A549 (cell line): ENCODE data around the gene PDS5A. TPM values are rescaled to one million over a fixed set of nuclear protein-coding genes. Genes with fewer than 3 reads are reported as not detected.
"Not testable (repeated sequence)": the region's sequence is repeated elsewhere in the genome, so short reads cannot be mapped to it uniquely, and the experiment has no call there.

ENCODE experiments used
- ATAC-seq, 2 experiments: fragments of 200-7000 bp in 1 of 2; fragments of >200 bp in 1 of 2; cut with Nextera tagmentation in 1 of 2; cut with Tn5 transposase in 1 of 2; 3 replicates each; pipeline versions ENCODE4 v1.8.0 to v1.9.1; 2018 to 2020; ENCODE audit warnings: mild to moderate bottlenecking in 1 of 2, moderate library complexity in 1 of 2
- CTCF ChIA-PET: fragments of 300-600 bp; sonication (Branson Sonifier 250); formaldehyde crosslinking; extraction: SDS; loops from one replicate; lab custom pipeline; 2021; ENCODE audit warnings: antibody characterized with exemption, inconsistent platforms; lab: Yijun Ruan, JAX
- POLR2A ChIA-PET: fragments of 350-600 bp; formaldehyde crosslinking; extraction: SDS; loops from one replicate; lab custom pipeline; 2021; ENCODE audit warnings: antibody characterized with exemption, inconsistent platforms; lab: Yijun Ruan, JAX
- DNase-seq, 2 experiments: peaks; one replicate each; pipeline versions ENCODE4 v3.0.0 to v3.0.0-alpha.2; 2011 to 2016; ENCODE audit warnings: low read depth in 1 of 2, low spot score in 1 of 2
- FAIRE-seq: peaks from 2 replicates; lab custom pipeline; 2011; peaks lifted over from hg19 to GRCh38; lab: Jason Lieb, UNC
- H3K27ac ChIP-seq, 2 experiments: fragments of >200 bp; sonication (Bioruptor Twin); formaldehyde crosslinking; 3 replicates each; pipeline ENCODE4 v1.5.1; 2016 to 2017
- H3K4me1 ChIP-seq: fragments of >200 bp; sonication (Bioruptor Twin); formaldehyde crosslinking; 3 replicates; pipeline ENCODE4 v1.6.1; 2016
- H3K4me2 ChIP-seq: fragments of >200 bp; sonication (Bioruptor Twin); formaldehyde crosslinking; 3 replicates; pipeline ENCODE4 v1.6.1; 2016
- H3K4me3 ChIP-seq: fragments of >200 bp; sonication (Bioruptor Twin); formaldehyde crosslinking; 3 replicates; pipeline ENCODE4 v1.5.1; 2016
- H3K9me3 ChIP-seq: fragments of >200 bp; sonication (Bioruptor Twin); formaldehyde crosslinking; 3 replicates; pipeline ENCODE4 v1.6.1; 2016
- CBX8 ChIP-seq: fragments of 200-600 bp; sonication (generic); IDR thresholded peaks from 2 replicates; pipeline ENCODE4 v1.6.1; 2016
- CHD4 ChIP-seq: fragments of 200-600 bp; sonication (generic); IDR thresholded peaks from 2 replicates; pipeline ENCODE4 v1.6.1; 2016; ENCODE audit warnings: antibody characterized with exemption, mild to moderate bottlenecking, borderline replicate concordance
- CTCF ChIP-seq: fragments of >200 bp; sonication (Bioruptor Twin); formaldehyde crosslinking; IDR thresholded peaks from 3 replicates; pipeline ENCODE4 v1.5.1; 2016
- EHMT2 ChIP-seq: fragments of 200-600 bp; sonication (generic); IDR thresholded peaks from 2 replicates; pipeline ENCODE4 v1.6.1; 2016; ENCODE audit warnings: antibody characterized with exemption, low read depth, mild to moderate bottlenecking, moderate library complexity
- ELK1 ChIP-seq: fragments of 150-350 bp; IDR thresholded peaks from 2 replicates; pipeline ENCODE4 v1.6.1; 2014; ENCODE audit warnings: low read depth, mild to moderate bottlenecking, low read length
- FOSB ChIP-seq: fragments of 250-450 bp; sonication (Bioruptor Pico); IDR thresholded peaks from 2 replicates; pipeline ENCODE4 v1.5.0; 2020; ENCODE audit warnings: mild to moderate bottlenecking, moderate library complexity
- HEYL ChIP-seq: fragments of 250-450 bp; sonication (Bioruptor Pico); IDR thresholded peaks from 2 replicates; pipeline ENCODE4 v1.8.0; 2021; ENCODE audit warnings: mild to moderate bottlenecking, moderate library complexity
- HOXA7 ChIP-seq: fragments of 250-450 bp; sonication (Bioruptor Pico); IDR thresholded peaks from 2 replicates; pipeline ENCODE4 v1.5.0; 2020; ENCODE audit warnings: mild to moderate bottlenecking, moderate library complexity
- MAZ ChIP-seq: fragments of 150-350 bp; IDR thresholded peaks from 2 replicates; pipeline ENCODE4 v1.6.1; 2014; ENCODE audit warnings: antibody characterized with exemption, low read depth, low read length, borderline replicate concordance
- POLR2A ChIP-seq: IDR thresholded peaks from 2 replicates; pipeline ENCODE4 v1.6.1; 2012; ENCODE audit warnings: mild to moderate bottlenecking, low read length
- RARB ChIP-seq: fragments of 250-450 bp; sonication (Bioruptor Pico); IDR thresholded peaks from 2 replicates; pipeline ENCODE4 v1.8.0; 2021; ENCODE audit warnings: mild to moderate bottlenecking, moderate library complexity
- REST ChIP-seq: fragments of 200-600 bp; sonication (generic); IDR thresholded peaks from 2 replicates; pipeline ENCODE4 v1.6.1; 2016; ENCODE audit warnings: antibody characterized with exemption, mild to moderate bottlenecking, moderate library complexity
- SREBF2 ChIP-seq: fragments of 450-650 bp; IDR thresholded peaks from 2 replicates; pipeline ENCODE4 v1.6.1; 2014; ENCODE audit warnings: mild to moderate bottlenecking, moderate library complexity
- ZFP36 ChIP-seq: fragments of 450-650 bp; IDR thresholded peaks from 2 replicates; pipeline ENCODE4 v1.6.1; 2014; ENCODE audit warnings: borderline replicate concordance; ENCODE audit not compliant: partially characterized antibody
- ZSCAN20 ChIP-seq: fragments of 250-450 bp; sonication (Bioruptor Pico); IDR thresholded peaks from 2 replicates; pipeline ENCODE4 v1.8.0; 2022; ENCODE audit warnings: mild to moderate bottlenecking, moderate library complexity
- WGBS: methylation state at CpG from one replicate; pipeline ENCODE4 v1.1.6; 2017; ENCODE audit errors: missing lambda C conversion rate; 5-methylcytosine and 5-hydroxymethylcytosine counted together
- polyA plus RNA-seq, 4 experiments: library from polyadenylated mRNA; depleted of rRNA in 3 of 4; stranded (reverse); fragments of >200 nt; fragmentation: RNase III in 1 of 4; extraction: RNeasy Plus Mini Kit Qiagen cat#74134 plus additional on column Dnase treatment in 1 of 4; gene quantifications; 2 replicates in 3 of 4; 3 replicates in 1 of 4; pipeline ENCODE4 v1.2.3, GENCODE V29; 2011 to 2017
- TF ChIP-seq, protein P1 (sequence below): IDR thresholded peaks from 2 replicates; pipeline ENCODE4 v1.6.1; 2012
- TF ChIP-seq, protein P2 (sequence below): fragments of 250-450 bp; sonication (Bioruptor Pico); IDR thresholded peaks from 2 replicates; pipeline ENCODE4 v1.5.0; 2021; ENCODE audit warnings: mild to moderate bottlenecking, moderate library complexity, borderline replicate concordance

PDS5A gene
- polyA plus RNA-seq, 2 of the 4 experiments (the other 2 are of a cell fraction) = 33.0 to 87.5 TPM

GRCh38 chr4:39994406-39994805, 16.7 kb upstream of the PDS5A start:
- TF ChIP-seq ZSCAN20 (CRISPR knock-in tag) = no peak
- TF ChIP-seq MAZ = no peak
- no peak for TF ChIP-seq EHMT2
- TF ChIP-seq, protein P1, sequence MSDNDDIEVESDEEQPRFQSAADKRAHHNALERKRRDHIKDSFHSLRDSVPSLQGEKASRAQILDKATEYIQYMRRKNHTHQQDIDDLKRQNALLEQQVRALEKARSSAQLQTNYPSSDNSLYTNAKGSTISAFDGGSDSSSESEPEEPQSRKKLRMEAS = no peak
- no peak for TF ChIP-seq CTCF
- no peak for TF ChIP-seq REST
- TF ChIP-seq ELK1 = no peak
- TF ChIP-seq, protein P2, sequence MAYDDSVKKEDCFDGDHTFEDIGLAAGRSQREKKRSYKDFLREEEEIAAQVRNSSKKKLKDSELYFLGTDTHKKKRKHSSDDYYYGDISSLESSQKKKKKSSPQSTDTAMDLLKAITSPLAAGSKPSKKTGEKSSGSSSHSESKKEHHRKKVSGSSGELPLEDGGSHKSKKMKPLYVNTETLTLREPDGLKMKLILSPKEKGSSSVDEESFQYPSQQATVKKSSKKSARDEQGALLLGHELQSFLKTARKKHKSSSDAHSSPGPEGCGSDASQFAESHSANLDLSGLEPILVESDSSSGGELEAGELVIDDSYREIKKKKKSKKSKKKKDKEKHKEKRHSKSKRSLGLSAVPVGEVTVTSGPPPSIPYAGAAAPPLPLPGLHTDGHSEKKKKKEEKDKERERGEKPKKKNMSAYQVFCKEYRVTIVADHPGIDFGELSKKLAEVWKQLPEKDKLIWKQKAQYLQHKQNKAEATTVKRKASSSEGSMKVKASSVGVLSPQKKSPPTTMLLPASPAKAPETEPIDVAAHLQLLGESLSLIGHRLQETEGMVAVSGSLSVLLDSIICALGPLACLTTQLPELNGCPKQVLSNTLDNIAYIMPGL (CRISPR knock-in tag) = no peak
- no peak for TF ChIP-seq CHD4
- TF ChIP-seq FOSB (CRISPR knock-in tag) = no peak
- TF ChIP-seq HOXA7 (CRISPR knock-in tag) = no peak
- no peak for TF ChIP-seq RARB
- no peak for TF ChIP-seq SREBF2
- no peak for TF ChIP-seq ZFP36
- no peak for TF ChIP-seq POLR2A
- no peak for TF ChIP-seq CBX8
- TF ChIP-seq HEYL = no peak
- ChIA-PET POLR2A (no interaction called here), CTCF (interaction anchor here (0.6 kb wide), 1 partner anchor 16 kb away, joined by 3 read pairs; no protein-coding TSS in a partner anchor)

GRCh38 chr4:39989381-39989780, 11.7 kb upstream of the PDS5A start:
- 59% methylated on average over 4 of the region's 4 CpGs for WGBS
- POLR2A ChIA-PET, H3K9me3 ChIP-seq, FAIRE-seq, H3K4me3 ChIP-seq, H3K27ac ChIP-seq, ATAC-seq, H3K4me2 ChIP-seq, DNase-seq, H3K4me1 ChIP-seq: not testable (repeated sequence)
- CTCF ChIA-PET = interaction anchor here (2.0 kb wide), 1 partner anchor 10 kb away, joined by 6 read pairs; no protein-coding TSS in a partner anchor

More at GRCh38 chr4:39994406-39994805, 16.7 kb upstream of the PDS5A start:
- FAIRE-seq (no peak), DNase-seq (no peak), ATAC-seq (no peak)
- no peak overlapping the region for H3K4me3 ChIP-seq
- no peaks in the 10 kb centered on the region for H3K9me3 ChIP-seq
- H3K4me2 ChIP-seq = no peak overlapping the region
- WGBS = 0% methylated on average over 1 of the region's 1 CpG
- peaks cover 4% of the 10 kb centered on the region; the same call in 1 of the 3 replicates for H3K4me1 ChIP-seq
- no peak overlapping the region for H3K27ac ChIP-seq
